Measurements from ENCODE around the gene RRAD.
A peak's percentile ranks its signal among the peaks of the same experiment; 100 is the strongest.

RRAD gene

GRCh38 chr16:66913711-66914110 is 11.6 kb downstream of the RRAD start:
- no peak for DNase-seq

DNA sequence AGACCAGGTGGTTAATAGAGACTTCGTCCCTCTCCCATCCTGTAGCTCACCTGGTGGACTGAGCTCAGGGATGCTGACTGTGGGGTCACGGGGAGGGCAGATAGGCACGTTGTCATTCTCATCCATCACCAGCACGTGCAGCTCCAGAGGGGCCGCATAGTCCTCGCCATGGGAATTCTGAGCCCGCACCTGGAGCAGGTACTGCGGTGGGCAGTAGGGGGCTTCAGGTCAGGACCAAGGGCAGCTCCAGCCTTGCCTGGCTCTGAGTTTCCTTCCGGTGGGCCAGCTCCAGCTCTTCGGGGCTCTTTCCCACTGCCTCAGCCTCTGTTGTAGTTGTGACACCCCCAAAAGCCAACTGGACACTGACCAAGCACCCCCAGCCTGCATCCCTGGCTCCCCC is 12.3 kb downstream of the RRAD start:
- DNase-seq: no peak

DNA sequence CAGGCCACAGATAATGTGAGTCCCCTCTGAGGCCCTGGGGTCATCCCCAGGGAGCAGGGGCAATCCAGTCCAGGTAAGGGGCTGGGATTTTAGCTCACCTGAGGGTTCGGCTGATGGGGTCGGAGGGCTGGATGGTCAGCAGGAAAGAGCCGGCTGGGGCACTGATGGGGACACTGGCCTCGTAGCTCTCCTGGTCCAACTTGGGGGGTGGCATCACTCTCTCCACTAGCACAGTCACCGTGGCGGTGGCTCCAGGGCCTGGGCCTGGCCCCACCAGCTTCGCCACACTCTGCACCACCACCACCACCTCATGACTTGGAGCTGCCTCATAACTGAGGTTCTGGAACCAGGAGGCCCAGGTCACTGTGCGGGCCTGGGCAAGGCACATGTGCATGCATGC is 13.5 kb downstream of the RRAD start:
- no peak for DNase-seq

GRCh38 chr16:66911112-66911511 is 14.2 kb downstream of the RRAD start:
- DNase-seq: no peak

DNA sequence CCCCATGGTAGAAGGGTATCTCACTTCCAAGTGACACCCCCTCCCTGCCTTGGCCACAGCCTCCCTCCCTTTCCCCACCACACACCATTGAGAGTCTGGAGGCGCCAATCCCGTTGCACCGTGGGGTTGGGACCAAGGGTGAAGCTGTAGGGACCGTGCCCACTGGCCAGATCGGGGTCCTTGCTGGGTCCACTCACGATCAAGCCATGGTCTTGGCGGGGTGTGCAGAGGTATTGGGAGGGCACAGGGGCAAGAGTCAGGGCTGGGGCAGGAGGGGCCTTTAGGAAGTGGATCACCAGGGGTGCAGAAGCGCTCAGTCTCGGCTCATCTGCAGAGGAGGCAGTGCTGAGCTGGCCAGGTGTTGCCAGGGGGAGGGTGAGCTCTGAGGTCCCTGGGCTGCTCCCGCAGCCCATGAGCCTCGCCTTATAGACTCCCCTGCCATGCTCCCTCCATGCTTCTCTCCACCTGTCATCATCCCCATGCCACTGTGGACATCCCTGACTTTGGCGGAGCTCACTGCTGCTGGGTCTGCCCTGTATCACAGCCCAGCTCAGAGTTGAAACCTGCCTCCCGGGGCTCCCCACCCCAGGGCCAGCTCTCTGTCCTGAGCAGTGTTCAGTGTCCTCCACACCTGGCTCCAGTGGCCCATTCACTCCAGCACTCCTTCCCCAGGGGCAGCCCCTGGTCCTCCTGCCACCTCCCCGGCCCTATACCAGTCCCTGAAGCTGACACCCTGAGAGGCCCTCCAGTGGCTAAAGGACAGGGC is 15.0 kb downstream of the RRAD start:
- DNase-seq: no peak

DNA sequence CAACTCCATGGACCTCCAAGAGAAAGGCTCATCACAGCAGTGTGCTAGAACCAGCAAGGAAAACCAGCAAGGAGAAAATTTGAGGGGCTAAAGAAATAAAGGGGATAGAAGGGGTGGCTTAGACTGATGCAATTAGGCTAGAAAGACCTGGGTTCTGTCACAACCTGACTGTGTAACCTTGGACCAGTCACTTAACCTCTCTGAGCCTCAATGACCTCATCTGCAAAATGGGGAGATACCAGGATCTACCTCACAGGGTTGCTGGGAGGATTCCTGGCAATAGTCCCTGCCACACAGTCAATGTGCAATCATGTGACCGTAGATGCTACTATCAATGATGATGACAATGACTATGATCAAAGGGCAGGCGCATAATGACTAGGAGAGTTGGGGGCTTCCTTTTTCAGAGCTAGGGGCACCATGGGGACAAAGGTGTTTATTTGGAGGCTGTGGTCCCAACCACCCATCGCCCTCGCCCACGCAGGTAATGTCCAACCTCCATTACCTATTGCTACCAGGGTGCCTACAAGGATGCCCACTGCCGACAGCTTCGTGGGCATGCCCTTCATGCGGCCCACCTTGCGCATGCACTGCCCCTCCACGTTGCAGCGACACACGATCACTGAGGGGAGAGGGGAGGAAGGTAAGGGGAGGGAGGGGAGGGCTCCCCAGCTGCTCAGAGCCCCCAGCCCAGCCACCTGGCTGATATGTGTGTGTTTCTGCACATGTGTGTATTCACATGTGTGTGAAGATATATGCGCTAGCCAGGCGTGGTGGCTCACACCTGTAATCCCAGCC is 16.4 kb downstream of the RRAD start:
- DNase-seq: no peak

- DNase-seq: no peak
Observed at GRCh38 chr16:66908116-66908515, 17.2 kb downstream of the RRAD start.

- DNase-seq: no peak
Observed at GRCh38 chr16:66906916-66907836, 18.2 kb downstream of the RRAD start.

GRCh38 chr16:66905633-66906539 is 19.4 kb downstream of the RRAD start:
- peak in 1 of 4 experiments; percentile 33 for DNase-seq

DNA sequence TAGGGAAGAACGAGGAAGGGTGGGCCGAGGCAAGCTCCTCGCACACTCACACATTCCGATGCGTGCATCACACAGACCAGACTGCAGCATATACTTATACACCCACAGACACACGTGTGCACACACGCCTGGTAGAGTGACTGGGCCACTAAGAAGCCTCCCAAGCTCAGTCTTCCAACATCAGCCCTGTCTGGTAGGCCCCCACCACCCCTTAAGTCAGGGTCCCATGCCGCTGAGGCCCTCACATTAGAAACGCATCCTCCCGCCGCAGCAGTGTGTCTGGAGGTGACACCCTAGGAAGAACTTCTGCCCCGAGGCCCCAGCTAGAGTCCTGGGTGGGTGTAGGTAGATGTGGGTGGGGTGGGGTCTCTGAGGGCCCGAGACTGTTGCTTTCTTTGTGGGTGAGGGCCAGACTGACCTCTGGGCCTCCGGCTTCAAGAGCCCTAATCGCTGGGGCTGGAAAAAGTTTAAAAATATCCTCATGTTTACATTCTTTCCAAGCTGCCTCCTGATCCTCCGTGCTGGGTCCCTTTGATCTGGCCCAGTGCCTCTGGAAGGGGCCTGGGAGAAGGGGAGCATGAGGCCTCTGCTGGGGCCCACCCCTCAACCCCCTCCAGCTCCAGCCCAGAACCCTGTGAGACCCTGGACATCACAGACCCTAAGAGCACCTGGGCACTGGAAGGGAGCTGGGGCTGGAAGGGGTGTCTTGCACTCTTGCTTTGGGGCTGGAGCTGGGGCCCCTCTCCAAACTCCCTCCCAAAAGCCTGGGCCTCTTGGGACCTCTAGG is 20.3 kb downstream of the RRAD start:
- DNase-seq: no peak

- no peak for DNase-seq
Observed at GRCh38 chr16:66904428-66904845, 20.9 kb downstream of the RRAD start.

DNA sequence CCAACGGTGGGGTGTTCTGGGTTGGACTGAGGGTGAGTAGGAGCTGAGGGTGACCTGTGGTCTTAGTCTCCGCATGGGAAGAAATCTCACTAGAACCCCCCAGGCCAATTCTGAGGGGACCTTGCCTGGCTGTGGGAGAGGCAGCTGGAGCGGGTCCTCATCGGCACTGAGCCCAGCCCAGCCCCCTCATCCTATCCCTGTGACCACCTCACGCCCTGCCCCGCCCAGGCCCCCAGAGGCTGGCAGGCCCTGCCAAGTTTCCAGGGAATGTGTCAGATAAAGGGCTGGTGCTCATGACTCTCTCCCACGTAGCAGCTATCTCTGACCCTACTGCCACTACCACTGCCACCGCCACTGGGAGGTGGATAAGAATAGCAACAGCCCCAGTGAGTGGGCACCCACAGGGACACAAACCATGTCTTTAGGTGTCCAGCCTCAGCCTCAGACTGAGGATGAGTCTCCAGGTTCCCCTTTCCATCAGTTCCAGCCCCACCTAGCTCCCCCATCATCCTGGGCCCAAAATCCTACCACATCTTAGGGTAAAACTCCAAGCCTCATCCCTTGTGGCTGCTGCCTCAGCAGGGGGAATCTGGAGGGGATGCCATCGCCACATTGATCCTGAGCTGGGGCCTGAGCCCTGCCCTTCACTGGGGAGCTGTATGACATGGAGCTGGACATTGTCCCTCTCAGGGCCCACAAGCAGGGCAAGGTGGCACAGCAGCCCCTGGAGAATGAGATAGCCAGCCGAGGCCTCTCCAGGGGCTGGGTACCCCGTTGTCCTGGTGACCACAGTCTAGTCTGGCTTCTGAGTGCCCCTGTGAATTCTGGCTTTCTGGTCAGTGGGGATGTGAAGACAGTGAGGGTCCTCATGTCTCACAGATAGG is 21.5 kb downstream of the RRAD start:
- DNase-seq: no peak

DNA sequence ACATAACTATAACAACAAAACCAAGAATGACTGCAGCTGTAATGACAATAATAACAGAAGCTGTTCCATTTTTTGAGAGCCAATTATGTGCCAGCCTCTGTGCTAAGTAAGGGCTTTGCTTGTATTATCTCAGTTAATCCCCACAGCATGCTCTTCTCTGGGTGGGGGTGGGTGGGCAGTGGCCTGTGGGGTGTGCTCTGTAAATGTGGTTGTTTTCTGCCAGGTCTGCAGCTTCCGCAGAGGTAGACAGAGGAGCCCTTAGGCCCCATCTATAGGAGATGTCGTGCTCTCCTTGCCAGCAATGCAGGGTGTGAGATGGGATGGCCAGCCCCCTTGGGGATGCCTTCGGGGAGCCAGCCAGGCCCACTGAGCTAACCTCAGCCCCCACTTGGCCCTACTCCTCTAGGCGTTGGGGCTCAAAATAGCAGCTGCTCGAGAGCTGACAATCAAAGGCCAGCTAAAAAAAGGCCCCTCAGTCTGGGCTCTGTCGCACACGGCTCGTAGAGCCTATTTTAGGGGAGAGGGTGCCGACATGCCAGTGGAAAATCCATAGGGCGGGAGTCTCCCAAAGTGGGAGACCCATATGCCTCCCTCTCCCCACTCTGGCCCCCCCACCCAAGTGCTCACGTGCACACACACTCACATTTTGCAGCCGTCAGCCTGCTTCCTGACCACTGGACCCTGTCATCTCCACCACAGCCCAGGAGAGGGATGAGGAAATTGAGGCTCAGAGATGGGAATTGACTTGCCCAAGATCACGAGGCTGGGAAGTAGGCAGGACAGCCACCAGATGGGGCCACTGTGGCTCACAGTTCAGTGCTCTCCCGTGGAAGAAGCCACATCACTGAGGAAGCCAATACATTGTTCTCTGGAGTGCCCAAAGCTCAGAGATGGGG is 22.4 kb downstream of the RRAD start:
- no peak for DNase-seq

- no peak for DNase-seq
Observed at GRCh38 chr16:66901626-66902025, 23.7 kb downstream of the RRAD start.

GRCh38 chr16:66900721-66901441 is 24.5 kb downstream of the RRAD start:
- DNase-seq: no peak

- DNase-seq: no peak
Observed at GRCh38 chr16:66899945-66900710, 25.2 kb downstream of the RRAD start.

DNA sequence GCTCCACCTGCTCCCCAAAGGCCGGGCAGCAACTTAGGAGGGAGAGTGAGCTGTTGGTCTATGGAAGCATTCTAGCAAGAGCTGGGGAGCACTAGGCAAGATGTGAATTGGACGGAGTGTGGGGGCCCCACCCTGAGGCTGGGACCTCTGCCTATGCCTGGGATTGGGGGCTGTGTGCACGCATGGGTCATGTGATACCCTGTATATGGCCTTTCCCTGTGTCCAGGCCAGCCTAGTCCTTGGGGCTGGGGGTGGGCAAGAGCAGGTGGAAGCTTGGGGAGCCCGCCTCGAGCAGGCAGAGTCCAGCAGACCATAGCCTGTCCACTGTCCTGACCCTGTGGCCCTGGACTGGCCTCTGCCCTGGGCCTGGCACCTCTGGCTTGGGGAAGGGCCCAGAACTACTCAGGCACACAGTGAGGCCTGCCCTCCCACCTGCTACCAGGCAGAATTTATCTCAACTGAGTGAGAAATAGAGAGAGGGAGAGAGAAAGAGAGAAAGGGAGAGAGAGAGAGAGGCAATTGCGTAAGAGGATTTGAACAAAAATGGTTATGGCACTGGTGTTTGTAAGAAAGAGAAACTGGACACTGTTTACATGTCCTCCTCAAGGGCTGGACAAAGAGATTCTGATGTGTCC is 25.9 kb downstream of the RRAD start:
- no peak for DNase-seq
